Transverse colon (tissue), 4 donors: ENCODE measurements around the gene ZNF280B. TPM values are rescaled to one million over a fixed set of nuclear protein-coding genes. Genes with fewer than 3 reads are reported as not detected.
"Not testable (repeated sequence)": the region's sequence is repeated elsewhere in the genome, so short reads cannot be mapped to it uniquely, and the experiment has no call there.

Experiments used
- DNase-seq: peaks from one replicate; pipeline ENCODE4 v3.0.0-alpha.2; 2019
- H3K27ac ChIP-seq, 4 donors: fragments of 200-600 bp; sonication (generic); 2 replicates each; pipeline ENCODE4 v1.5.1; 2016 to 2018; ENCODE audit warnings: inconsistent platforms in 4 of 4
- H3K27me3 ChIP-seq: fragments of 200-600 bp; sonication (generic); 2 replicates; pipeline ENCODE4 v1.5.1; 2017; ENCODE audit warnings: inconsistent platforms
- H3K36me3 ChIP-seq, 4 donors: fragments of 200-600 bp; sonication (generic); 2 replicates each; pipeline ENCODE4 v1.5.1; 2017 to 2019; ENCODE audit warnings: inconsistent platforms in 4 of 4
- H3K4me1 ChIP-seq, 4 donors: fragments of 200-600 bp; sonication (generic); 2 replicates each; pipeline ENCODE4 v1.5.1; 2017 to 2020; ENCODE audit warnings: inconsistent platforms in 4 of 4
- H3K4me3 ChIP-seq, 4 donors: fragments of 200-600 bp; sonication (generic); 1 replicate in 1 of 4; 2 replicates in 3 of 4; pipeline versions ENCODE4 v1.5.1 to v1.6.1; 2017 to 2019; ENCODE audit warnings: inconsistent platforms in 4 of 4
- H3K9me3 ChIP-seq, 2 donors: fragments of 200-600 bp; sonication (generic); 2 replicates each; pipeline ENCODE4 v1.5.1; 2017 to 2019; ENCODE audit warnings: inconsistent platforms in 2 of 2
- EP300 ChIP-seq: sonication (generic); formaldehyde crosslinking; IDR thresholded peaks from one replicate; pipeline ENCODE4 v1.6.1; 2017; ENCODE audit warnings: antibody characterized with exemption, low read depth
- POLR2A ChIP-seq: fragments of 450-650 bp; IDR thresholded peaks from one replicate; pipeline ENCODE4 v1.6.1; 2016; ENCODE audit warnings: antibody characterized with exemption, mild to moderate bottlenecking, moderate library complexity
- POLR2AphosphoS5 ChIP-seq, 3 donors: sonication (generic); formaldehyde crosslinking; IDR thresholded peaks; one replicate each; pipeline ENCODE4 v1.6.1; 2016; ENCODE audit warnings: antibody characterized with exemption in 3 of 3
- WGBS, 2 donors: methylation state at CpG; one replicate each; pipeline ENCODE4 v1.1.5; 2018; ENCODE audit warnings: low coverage in 1 of 2; 5-methylcytosine and 5-hydroxymethylcytosine counted together
- in situ Hi-C, 4 donors: fragments of 200-750 bp; cut with MboI; loops; one replicate each; pipeline versions ENCODE4 v1.15.0 to v1.15.1; 2017; ENCODE audit warnings: low sequenced_read_pairs in 3 of 4, low pct_ligation_motif_present in 1 of 4, low pct_unique_long_range_greater_than_20kb in 1 of 4
- intact Hi-C: fragments of 100-400 bp; cut with DNase I; formaldehyde crosslinking; loops from one replicate; pipeline ENCODE4 v1.15.1; 2023; ENCODE audit warnings: low total_unique reads
- total RNA-seq, 4 donors: library from RNA; depleted of rRNA; stranded (reverse); fragments of >200 nt; gene quantifications; one replicate each; pipeline ENCODE4 v1.1.0, GENCODE V29; 2016
- TF ChIP-seq, protein P1 (sequence below), 5 experiments: fragments of 200-600 bp in 3 of 5; fragments of 450-650 bp in 2 of 5; sonication (generic) in 3 of 5; IDR thresholded peaks; 1 replicate in 2 of 5; 2 replicates in 3 of 5; pipeline ENCODE4 v1.5.1; 2016 to 2017; ENCODE audit warnings: antibody characterized with exemption in 5 of 5, inconsistent platforms in 3 of 5, mild to moderate bottlenecking in 2 of 5, moderate library complexity in 1 of 5

The ZNF280B gene
- total RNA-seq, 4 donors from 2014 or later, result 0.41 to 0.79 (median 0.60) TPM; not detected in 1

DNA sequence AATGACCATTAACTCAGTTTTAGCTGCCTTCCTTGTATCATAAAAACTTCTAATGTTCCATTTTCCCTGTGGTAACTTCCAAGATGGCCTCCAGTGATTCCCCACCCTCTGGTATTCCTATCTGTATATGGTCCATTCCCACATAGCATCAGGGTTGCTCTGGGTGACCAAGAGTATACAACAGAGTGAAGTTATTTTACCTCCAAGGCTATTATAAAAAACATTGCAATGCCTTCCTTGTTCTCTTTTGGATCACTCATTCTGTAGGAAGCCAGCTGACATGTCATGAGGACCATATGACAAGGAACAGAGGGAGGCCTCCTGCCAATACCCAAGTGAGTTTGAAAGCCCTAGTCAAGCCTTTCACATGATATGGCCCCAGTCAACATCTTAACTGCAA lies 30.1 kb downstream of the ZNF280B start:
- intact Hi-C loops, result no loop called here
- Histone ChIP-seq H3K4me1 (no peaks in the 10 kb centered on the region), H3K27ac (no peak overlapping the region), H3K36me3 (no peaks in the 10 kb centered on the region), H3K4me3 (no peak overlapping the region), H3K27me3 (no peaks in the 10 kb centered on the region), H3K9me3 (no peaks in the 10 kb centered on the region)
- DNase-seq, result no peak
- TF ChIP-seq POLR2A, result no peak
- TF ChIP-seq POLR2AphosphoS5 (IDR thresholded peaks at IDR 0.05), result no peak
- TF ChIP-seq EP300, result no peak
- TF ChIP-seq, protein P1, sequence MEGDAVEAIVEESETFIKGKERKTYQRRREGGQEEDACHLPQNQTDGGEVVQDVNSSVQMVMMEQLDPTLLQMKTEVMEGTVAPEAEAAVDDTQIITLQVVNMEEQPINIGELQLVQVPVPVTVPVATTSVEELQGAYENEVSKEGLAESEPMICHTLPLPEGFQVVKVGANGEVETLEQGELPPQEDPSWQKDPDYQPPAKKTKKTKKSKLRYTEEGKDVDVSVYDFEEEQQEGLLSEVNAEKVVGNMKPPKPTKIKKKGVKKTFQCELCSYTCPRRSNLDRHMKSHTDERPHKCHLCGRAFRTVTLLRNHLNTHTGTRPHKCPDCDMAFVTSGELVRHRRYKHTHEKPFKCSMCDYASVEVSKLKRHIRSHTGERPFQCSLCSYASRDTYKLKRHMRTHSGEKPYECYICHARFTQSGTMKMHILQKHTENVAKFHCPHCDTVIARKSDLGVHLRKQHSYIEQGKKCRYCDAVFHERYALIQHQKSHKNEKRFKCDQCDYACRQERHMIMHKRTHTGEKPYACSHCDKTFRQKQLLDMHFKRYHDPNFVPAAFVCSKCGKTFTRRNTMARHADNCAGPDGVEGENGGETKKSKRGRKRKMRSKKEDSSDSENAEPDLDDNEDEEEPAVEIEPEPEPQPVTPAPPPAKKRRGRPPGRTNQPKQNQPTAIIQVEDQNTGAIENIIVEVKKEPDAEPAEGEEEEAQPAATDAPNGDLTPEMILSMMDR (IDR thresholded peaks at IDR 0.05), result no peak
- in situ Hi-C loops, result no loop called here

DNA sequence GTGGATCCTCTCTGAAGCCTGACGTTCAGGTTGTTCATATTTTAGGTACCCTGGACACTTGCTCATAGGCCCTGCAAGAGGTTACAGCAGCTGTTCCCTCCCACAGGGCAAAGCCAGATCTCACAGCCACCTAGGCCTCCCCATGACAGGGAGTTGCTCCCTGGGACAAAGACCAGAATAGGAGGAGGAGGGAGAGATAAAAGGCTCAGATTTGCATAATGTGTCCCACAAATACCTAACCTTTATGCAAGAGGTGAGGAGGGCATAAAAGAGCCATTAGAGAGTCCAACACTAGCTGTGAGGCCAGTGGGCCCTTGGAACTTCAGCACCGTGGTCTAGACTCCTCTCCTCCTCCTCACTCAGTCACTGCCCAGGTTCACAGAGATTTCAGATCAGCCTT lies 33.8 kb downstream of the ZNF280B start:
- Histone ChIP-seq H3K4me3 (no peak overlapping the region), H3K27ac (no peak overlapping the region), H3K4me1 (no peaks in the 10 kb centered on the region), H3K27me3 (no peaks in the 10 kb centered on the region), H3K9me3 (no peaks in the 10 kb centered on the region), H3K36me3 (no peaks in the 10 kb centered on the region)
- no peak for DNase-seq
- intact Hi-C loops, result no loop called here
- in situ Hi-C loops, result loop anchor here in 1 of 4 donors (25.0 kb wide), 1 partner anchor 113 kb away; no protein-coding TSS in a partner anchor
- 29 to 87% methylated on average over 1 to 2 of the region's 2 CpGs for WGBS, 2 donors
- TF ChIP-seq POLR2A (no peak), EP300 (no peak), POLR2AphosphoS5 (IDR thresholded peaks at IDR 0.05) (no peak)
- TF ChIP-seq, protein P1 (IDR thresholded peaks at IDR 0.05), result no peak

DNA sequence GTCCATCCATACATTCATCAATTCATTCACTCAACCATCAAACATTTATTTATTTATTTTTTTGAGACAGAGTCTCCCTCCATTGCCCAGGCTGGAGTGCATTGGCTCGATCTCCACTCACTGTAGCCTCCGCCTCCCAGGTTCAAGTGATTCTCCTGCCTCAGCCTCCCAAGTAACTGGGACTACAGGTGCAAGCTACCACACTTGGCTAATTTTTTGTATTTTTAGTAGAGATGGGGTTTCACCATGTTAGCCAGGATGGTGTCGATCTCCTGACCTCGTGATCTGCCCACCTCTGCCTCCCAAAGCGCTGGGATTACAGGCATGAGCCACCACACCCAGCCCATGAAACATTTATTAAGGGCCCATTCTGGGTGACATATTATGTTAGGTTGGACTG lies 37.4 kb downstream of the ZNF280B start:
- H3K27me3 ChIP-seq, H3K27ac ChIP-seq, H3K4me1 ChIP-seq, H3K9me3 ChIP-seq, DNase-seq, H3K36me3 ChIP-seq, intact Hi-C loops, H3K4me3 ChIP-seq: not testable (repeated sequence)
- WGBS, 2 donors, result 81 to 92% methylated on average over 2 to 5 of the region's 5 CpGs
- in situ Hi-C loops, result loop anchor here in 1 of 4 donors (25.0 kb wide), 1 partner anchor 116 kb away; no protein-coding TSS in a partner anchor

DNA sequence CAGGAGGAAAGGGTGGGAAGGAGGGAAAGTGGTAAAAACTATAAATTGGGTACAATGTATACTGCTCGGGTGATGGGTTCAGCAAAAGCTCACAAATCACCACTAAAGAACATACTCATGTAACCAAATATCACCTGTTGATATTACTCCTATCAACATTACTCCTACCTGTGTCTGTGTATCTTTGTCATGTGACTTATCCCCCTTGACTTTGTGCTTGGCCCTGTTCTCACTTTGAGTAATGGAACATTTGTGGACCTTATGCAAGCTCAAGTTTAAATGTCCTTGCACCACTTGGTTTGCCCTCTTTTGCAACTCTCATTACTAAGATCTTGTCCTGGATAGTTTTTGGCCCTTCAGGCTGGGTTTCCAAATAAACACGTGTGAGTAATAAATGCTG lies 39.0 kb downstream of the ZNF280B start:
- 61 to 83% methylated on average over 2 of the region's 2 CpGs for WGBS, 2 donors
- Histone ChIP-seq H3K9me3 (no peaks in the 10 kb centered on the region), H3K27ac (no peak overlapping the region), H3K36me3 (no peaks in the 10 kb centered on the region), H3K4me3 (no peak overlapping the region), H3K4me1 (no peaks in the 10 kb centered on the region), H3K27me3 (peaks cover 5% of the 10 kb centered on the region)
- intact Hi-C loops, result no loop called here
- TF ChIP-seq EP300, result no peak
- TF ChIP-seq POLR2AphosphoS5 (IDR thresholded peaks at IDR 0.05), result no peak
- TF ChIP-seq, protein P1 (IDR thresholded peaks at IDR 0.05), result no peak
- no peak for TF ChIP-seq POLR2A
- in situ Hi-C loops, result loop anchor here in 1 of 4 donors (25.0 kb wide), 1 partner anchor 118 kb away; no protein-coding TSS in a partner anchor
- DNase-seq, result no peak

DNA sequence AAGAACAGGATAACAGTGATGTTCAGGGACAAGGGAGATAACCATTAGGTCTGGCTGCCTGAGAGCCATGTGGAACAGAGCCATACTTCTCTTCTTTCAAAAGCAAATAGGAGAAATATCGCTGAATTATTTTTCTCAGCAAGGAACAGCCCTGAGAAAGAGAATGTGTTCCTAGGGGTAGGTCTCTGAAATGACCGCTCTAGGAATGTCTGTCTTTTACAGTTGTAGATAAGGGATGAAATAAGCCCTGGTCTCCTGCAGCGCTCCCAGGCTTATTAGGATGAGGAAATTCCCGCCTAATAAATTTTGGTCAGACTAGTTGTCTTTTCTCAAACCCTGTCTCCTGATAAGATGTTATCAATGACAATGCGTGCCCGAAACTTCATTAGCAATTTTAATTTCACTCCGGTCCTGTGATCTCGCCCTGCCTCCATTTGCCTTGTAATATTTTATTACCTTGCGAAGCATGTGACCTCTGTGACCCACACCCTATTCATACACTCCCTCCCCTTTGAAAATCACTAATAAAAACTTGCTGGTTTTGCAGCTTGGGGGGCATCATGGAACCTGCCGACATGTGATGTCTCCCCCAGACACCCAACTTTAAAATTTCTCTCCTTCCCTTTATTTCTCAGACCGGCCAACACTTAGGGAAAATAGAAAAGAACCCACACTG lies 39.6 kb downstream of the ZNF280B start:
- DNase-seq, H3K9me3 ChIP-seq, H3K27ac ChIP-seq, intact Hi-C loops, H3K4me1 ChIP-seq, H3K36me3 ChIP-seq, H3K4me3 ChIP-seq: not testable (repeated sequence)
- in situ Hi-C loops, result loop anchor here in 1 of 4 donors (25.0 kb wide), 1 partner anchor 118 kb away; no protein-coding TSS in a partner anchor
- H3K27me3 ChIP-seq, result peaks cover 11% of the 10 kb centered on the region
- WGBS, 2 donors, result 78 to 91% methylated on average over 4 to 11 of the region's 11 CpGs
